ENCODE data around the gene MRPS18C.
"Not testable (repeated sequence)": the region's sequence is repeated elsewhere in the genome, so short reads cannot be mapped to it uniquely, and the experiment has no call there.

Gene MRPS18C

GRCh38 chr4:83498187-83498586 lies 42.3 kb downstream of the MRPS18C start:
- DNase-seq, result no peak

DNA sequence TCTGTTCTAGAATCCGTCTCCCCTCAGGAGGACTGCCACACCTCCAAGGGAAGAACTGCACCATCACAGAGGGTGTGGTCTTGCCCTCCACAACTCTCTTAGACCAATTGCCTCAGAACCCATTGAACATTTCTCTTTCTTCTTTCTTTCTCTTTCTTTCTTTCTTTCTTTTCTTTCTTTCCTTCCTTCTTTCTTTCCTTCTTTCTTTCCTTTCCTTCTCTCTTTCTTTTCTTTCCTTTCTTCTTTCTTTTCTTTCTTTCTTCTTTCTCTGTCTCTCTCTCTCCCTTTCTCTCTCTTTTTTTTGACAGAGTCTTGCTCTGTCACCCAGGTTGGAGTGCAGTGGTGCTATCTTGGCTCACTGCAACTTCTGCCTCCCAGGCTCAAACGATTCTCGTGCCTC lies 45.8 kb downstream of the MRPS18C start:
- not testable (repeated sequence) for DNase-seq

DNA sequence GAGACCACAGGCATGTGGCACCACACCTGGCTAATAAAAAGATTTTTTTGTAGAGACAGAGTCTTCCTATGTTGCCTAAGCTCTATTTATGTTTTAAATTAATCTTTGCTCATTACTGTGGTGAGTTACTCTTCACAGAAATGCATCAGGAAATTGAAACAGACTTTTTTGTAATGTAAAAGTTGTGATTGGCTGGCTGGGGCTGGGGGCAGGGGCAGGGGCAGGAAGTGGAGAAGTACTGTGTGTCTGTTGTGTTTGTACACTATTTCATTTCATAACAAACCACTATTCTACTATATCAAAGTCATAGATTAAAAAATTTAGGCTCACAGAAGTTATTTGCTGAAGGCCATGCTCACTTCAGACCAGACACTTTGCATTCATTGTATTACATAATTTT lies 48.1 kb downstream of the MRPS18C start:
- no peak for DNase-seq

DNA sequence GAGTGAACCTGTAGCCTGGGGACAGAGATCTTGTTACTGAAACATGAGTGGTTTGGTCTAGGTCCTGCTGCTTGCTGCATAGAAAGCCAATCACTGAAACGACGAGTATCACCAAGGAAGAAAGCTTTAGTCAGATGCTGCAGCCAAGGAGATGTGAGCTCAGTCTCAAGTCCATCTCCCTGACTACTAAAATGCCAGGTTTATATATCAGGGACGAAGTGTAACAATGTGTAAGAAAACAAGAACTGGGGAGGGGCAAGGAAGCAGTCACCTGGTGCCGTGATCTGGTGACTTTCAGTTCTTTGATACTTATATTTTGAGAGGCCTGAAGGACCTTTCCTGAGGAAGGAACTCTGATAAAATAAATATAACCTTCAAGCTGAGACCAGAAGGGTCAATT lies 48.6 kb downstream of the MRPS18C start:
- no peak for DNase-seq

GRCh38 chr4:83504996-83505395 lies 49.1 kb downstream of the MRPS18C start:
- DNase-seq, result no peak

GRCh38 chr4:83509156-83509585 lies 53.3 kb downstream of the MRPS18C start:
- DNase-seq, result peak in 1 of 2 experiments; percentile 29

GRCh38 chr4:83510442-83510841 lies 54.6 kb downstream of the MRPS18C start:
- DNase-seq, result no peak

All from SHP77 (cell line).